HL-60 (cell line): ENCODE results near the gene OSGEPL1.
A peak's percentile ranks its signal among the peaks of the same experiment; 100 is the strongest.

Experiments
- DNase-seq, 2 experiments: peaks; one replicate each; pipeline ENCODE4 v3.0.0-alpha.2; 2010 to 2020; ENCODE audit warnings: low read depth in 1 of 2, low spot score in 1 of 2
- H3K27ac ChIP-seq: fragments of 250-450 bp; sonication (Bioruptor Pico); replicated peaks from 2 replicates; pipeline ENCODE4 v1.5.1; 2020; ENCODE audit warnings: mild to moderate bottlenecking, moderate library complexity
- H3K27me3 ChIP-seq: fragments of 250-450 bp; sonication (Bioruptor Pico); 2 replicates; pipeline ENCODE4 v1.5.1; 2021; ENCODE audit warnings: mild to moderate bottlenecking, moderate library complexity; ENCODE audit not compliant: insufficient read depth, poor library complexity, severe bottlenecking
- H3K4me3 ChIP-seq: replicated peaks from 2 replicates; pipeline ENCODE4 v1.5.1; 2011; ENCODE audit warnings: mild to moderate bottlenecking, control low read depth, low read length; ENCODE audit not compliant: insufficient read depth
- GABPA ChIP-seq: IDR thresholded peaks from 2 replicates; pipeline ENCODE4 v1.6.1; 2012; ENCODE audit warnings: low read depth
- POLR2AphosphoS5 ChIP-seq: IDR thresholded peaks from 2 replicates; pipeline ENCODE4 v1.6.1; 2012; ENCODE audit warnings: low read depth
- SPI1 ChIP-seq: IDR thresholded peaks from 2 replicates; pipeline ENCODE4 v1.6.1; 2012; ENCODE audit warnings: low read depth, mild to moderate bottlenecking, borderline replicate concordance
- TF ChIP-seq, protein P1 (sequence below): IDR thresholded peaks from one replicate; pipeline ENCODE4 v1.5.1; 2011; ENCODE audit warnings: low read length, control low read depth, inconsistent platforms; ENCODE audit not compliant: insufficient read depth
- TF ChIP-seq, protein P2 (sequence below): IDR thresholded peaks from 2 replicates; pipeline ENCODE4 v1.6.1; 2012; ENCODE audit warnings: low read depth; ENCODE audit not compliant: insufficient replicate concordance

Gene OSGEPL1

DNA sequence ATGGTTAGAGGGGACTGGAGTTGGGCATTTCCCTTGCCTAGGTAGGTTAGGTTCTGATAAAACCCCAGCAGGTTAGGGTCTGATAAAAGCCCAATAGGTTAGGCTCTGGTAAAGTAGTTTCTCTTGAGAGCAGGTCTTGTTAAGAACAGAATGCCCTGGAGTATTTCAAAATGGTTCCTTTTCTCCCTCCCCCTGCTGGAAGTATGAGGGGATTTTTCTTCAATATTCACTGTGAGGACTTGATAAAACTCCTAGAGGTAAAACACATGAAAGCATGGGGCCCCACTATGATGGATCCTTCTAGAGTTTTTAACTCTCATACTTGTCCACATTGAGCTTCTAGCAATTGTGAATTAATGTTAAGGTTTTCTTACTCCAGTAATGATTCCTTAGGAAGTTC is 60.5 kb downstream of the OSGEPL1 start:
- no peak overlapping the region for H3K27ac ChIP-seq
- H3K27me3 ChIP-seq = no peaks in the 10 kb centered on the region
- DNase-seq = no peak
- TF ChIP-seq GABPA (no peak), POLR2AphosphoS5 (no peak), SPI1 (no peak)
- TF ChIP-seq, protein P1, sequence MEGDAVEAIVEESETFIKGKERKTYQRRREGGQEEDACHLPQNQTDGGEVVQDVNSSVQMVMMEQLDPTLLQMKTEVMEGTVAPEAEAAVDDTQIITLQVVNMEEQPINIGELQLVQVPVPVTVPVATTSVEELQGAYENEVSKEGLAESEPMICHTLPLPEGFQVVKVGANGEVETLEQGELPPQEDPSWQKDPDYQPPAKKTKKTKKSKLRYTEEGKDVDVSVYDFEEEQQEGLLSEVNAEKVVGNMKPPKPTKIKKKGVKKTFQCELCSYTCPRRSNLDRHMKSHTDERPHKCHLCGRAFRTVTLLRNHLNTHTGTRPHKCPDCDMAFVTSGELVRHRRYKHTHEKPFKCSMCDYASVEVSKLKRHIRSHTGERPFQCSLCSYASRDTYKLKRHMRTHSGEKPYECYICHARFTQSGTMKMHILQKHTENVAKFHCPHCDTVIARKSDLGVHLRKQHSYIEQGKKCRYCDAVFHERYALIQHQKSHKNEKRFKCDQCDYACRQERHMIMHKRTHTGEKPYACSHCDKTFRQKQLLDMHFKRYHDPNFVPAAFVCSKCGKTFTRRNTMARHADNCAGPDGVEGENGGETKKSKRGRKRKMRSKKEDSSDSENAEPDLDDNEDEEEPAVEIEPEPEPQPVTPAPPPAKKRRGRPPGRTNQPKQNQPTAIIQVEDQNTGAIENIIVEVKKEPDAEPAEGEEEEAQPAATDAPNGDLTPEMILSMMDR = no peak
- TF ChIP-seq, protein P2, sequence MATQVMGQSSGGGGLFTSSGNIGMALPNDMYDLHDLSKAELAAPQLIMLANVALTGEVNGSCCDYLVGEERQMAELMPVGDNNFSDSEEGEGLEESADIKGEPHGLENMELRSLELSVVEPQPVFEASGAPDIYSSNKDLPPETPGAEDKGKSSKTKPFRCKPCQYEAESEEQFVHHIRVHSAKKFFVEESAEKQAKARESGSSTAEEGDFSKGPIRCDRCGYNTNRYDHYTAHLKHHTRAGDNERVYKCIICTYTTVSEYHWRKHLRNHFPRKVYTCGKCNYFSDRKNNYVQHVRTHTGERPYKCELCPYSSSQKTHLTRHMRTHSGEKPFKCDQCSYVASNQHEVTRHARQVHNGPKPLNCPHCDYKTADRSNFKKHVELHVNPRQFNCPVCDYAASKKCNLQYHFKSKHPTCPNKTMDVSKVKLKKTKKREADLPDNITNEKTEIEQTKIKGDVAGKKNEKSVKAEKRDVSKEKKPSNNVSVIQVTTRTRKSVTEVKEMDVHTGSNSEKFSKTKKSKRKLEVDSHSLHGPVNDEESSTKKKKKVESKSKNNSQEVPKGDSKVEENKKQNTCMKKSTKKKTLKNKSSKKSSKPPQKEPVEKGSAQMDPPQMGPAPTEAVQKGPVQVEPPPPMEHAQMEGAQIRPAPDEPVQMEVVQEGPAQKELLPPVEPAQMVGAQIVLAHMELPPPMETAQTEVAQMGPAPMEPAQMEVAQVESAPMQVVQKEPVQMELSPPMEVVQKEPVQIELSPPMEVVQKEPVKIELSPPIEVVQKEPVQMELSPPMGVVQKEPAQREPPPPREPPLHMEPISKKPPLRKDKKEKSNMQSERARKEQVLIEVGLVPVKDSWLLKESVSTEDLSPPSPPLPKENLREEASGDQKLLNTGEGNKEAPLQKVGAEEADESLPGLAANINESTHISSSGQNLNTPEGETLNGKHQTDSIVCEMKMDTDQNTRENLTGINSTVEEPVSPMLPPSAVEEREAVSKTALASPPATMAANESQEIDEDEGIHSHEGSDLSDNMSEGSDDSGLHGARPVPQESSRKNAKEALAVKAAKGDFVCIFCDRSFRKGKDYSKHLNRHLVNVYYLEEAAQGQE = no peak
- H3K4me3 ChIP-seq = no peak overlapping the region

DNA sequence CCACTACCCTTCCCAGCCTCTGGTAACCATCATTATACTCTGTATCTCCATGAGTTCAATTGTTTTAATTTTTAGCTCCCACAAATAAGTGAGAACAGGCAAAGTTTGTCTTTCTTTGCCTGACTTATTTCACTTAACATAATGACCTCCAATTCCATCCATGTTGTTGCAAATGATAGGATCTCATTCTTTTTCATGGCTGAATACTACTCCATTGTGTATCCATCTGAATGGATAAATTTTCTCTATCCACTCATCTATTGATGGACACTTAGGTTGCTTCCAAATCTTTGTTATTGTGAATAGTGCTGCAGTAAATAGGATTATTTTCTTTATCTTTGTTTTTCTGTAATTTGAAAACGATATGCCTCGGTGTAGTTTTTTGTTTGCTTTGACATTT is 61.9 kb downstream of the OSGEPL1 start:
- no peak for DNase-seq
- no peaks in the 10 kb centered on the region for H3K27me3 ChIP-seq
- no peak overlapping the region for H3K27ac ChIP-seq
- H3K4me3 ChIP-seq = no peak overlapping the region
- TF ChIP-seq, protein P1 = no peak
- no peak for TF ChIP-seq GABPA
- no peak for TF ChIP-seq SPI1
- no peak for TF ChIP-seq POLR2AphosphoS5
- TF ChIP-seq, protein P2 = no peak

DNA sequence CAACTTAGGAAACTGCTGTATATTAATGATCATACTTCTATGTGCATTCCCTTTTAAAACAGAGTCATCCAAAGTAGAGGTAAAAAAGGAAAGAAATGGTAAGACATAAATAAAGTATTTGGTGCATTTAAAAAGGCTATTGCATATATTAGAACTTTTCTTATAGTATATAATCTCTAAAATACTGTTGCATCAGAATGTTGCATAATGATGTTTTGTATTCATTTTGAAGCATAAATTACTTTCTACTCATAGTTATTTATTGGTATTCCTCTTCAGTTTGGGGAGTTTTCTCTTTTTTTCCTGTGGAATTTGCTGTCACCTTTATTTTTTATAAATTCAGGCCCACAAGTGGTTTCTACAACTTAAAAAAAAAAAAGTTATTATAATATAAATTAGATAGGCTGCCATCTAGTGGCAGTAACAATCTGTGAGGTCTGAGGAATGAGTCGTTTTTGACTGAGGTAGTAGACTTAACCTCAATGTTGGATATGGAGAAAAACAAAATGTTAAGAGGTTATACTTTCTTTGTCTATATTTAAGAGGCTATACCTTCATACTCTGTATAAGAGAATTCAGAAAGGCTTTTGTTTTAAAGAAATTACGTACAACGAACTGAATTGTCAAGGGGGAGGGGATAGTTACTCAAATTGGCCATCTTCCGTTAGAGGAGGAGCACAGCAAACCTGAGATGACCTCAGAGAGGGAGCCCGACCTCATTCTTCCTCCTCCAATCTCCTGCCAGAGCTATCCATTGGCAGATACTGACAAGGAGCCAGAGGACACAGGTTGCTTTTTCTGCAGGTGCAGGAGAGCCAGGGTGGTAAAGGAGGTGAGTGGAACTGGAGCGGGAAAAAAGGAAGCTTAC is 64.3 kb downstream of the OSGEPL1 start:
- no peaks in the 10 kb centered on the region for H3K27me3 ChIP-seq
- TF ChIP-seq SPI1 (no peak), POLR2AphosphoS5 (no peak), GABPA (no peak)
- TF ChIP-seq, protein P2 = no peak
- TF ChIP-seq, protein P1 = peak; percentile 9
- peak overlapping the region; percentile 10; the same call in 1 of the 2 replicates for H3K4me3 ChIP-seq
- peak in 1 of 2 experiments; percentile 53 for DNase-seq
- H3K27ac ChIP-seq = peak overlapping the region; percentile 39
